RWPE2 (cell line): ENCODE measurements around the gene IRS1.
A peak's percentile ranks its signal among the peaks of the same experiment; 100 is the strongest.

Source experiments
- ATAC-seq: fragments of 200-7000 bp; cut with Tn5 transposase; 3 replicates; pipeline ENCODE4 v1.9.1; 2021; ENCODE audit warnings: low read depth
- DNase-seq: peaks from one replicate; pipeline ENCODE4 v3.0.0-alpha.2; 2020; ENCODE audit warnings: low spot score
- H3K27ac ChIP-seq: fragments of 450-650 bp; 2 replicates; pipeline ENCODE4 v1.5.1; 2017; ENCODE audit warnings: mild to moderate bottlenecking; ENCODE audit not compliant: poor library complexity, severe bottlenecking
- H3K27me3 ChIP-seq: fragments of 250-450 bp; sonication (Bioruptor Pico); 2 replicates; pipeline ENCODE4 v1.5.1; 2021; ENCODE audit warnings: mild to moderate bottlenecking, moderate library complexity; ENCODE audit not compliant: insufficient read depth, poor library complexity, severe bottlenecking
- H3K36me3 ChIP-seq: fragments of 250-450 bp; sonication (Bioruptor Pico); 2 replicates; pipeline ENCODE4 v1.5.1; 2020; ENCODE audit warnings: low read depth, mild to moderate bottlenecking, moderate library complexity
- H3K4me1 ChIP-seq: fragments of 250-450 bp; sonication (Bioruptor Pico); 2 replicates; pipeline ENCODE4 v1.5.1; 2021; ENCODE audit warnings: mild to moderate bottlenecking, moderate library complexity; ENCODE audit not compliant: insufficient read depth, poor library complexity, severe bottlenecking
- H3K4me3 ChIP-seq: fragments of 250-450 bp; sonication (Bioruptor Pico); 2 replicates; pipeline ENCODE4 v1.5.1; 2021; ENCODE audit warnings: mild to moderate bottlenecking, moderate library complexity; ENCODE audit not compliant: severe bottlenecking
- H3K9me3 ChIP-seq: fragments of 250-450 bp; sonication (Bioruptor Pico); 2 replicates; pipeline ENCODE4 v1.5.1; 2021; ENCODE audit warnings: mild to moderate bottlenecking, moderate library complexity; ENCODE audit not compliant: severe bottlenecking
- TF ChIP-seq, protein P1 (sequence below): fragments of 450-650 bp; IDR thresholded peaks from one replicate; pipeline ENCODE4 v1.5.1; 2017; ENCODE audit warnings: mild to moderate bottlenecking, moderate library complexity; ENCODE audit not compliant: poor library complexity, severe bottlenecking

Gene IRS1

DNA sequence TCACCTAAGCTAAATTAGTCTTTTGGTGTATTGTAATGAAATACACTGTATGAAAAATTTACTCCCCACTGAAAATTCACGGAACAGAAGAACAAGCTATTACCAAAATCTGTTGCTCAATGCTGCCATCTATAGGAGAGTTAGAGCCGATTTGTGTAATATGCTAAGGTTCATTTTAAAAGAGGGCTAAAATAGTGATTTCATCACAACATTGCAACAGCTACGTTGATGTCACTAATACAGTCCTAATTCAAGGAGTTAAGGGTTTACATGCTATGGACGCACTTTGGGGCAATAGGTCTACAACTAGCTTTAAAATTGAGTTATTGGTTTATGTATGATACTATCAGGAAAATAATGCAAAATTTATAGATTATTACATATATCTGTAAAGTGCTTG is 3.0 kb upstream of the IRS1 start:
- DNase-seq (no peak), ATAC-seq (no peak)
- Histone ChIP-seq H3K4me1 (peaks cover 8% of the 10 kb centered on the region), H3K27me3 (no peaks in the 10 kb centered on the region), H3K27ac (peak overlapping the region; percentile 93), H3K36me3 (peaks cover 5% of the 10 kb centered on the region), H3K4me3 (no peak overlapping the region), H3K9me3 (no peaks in the 10 kb centered on the region)
- TF ChIP-seq, protein P1, sequence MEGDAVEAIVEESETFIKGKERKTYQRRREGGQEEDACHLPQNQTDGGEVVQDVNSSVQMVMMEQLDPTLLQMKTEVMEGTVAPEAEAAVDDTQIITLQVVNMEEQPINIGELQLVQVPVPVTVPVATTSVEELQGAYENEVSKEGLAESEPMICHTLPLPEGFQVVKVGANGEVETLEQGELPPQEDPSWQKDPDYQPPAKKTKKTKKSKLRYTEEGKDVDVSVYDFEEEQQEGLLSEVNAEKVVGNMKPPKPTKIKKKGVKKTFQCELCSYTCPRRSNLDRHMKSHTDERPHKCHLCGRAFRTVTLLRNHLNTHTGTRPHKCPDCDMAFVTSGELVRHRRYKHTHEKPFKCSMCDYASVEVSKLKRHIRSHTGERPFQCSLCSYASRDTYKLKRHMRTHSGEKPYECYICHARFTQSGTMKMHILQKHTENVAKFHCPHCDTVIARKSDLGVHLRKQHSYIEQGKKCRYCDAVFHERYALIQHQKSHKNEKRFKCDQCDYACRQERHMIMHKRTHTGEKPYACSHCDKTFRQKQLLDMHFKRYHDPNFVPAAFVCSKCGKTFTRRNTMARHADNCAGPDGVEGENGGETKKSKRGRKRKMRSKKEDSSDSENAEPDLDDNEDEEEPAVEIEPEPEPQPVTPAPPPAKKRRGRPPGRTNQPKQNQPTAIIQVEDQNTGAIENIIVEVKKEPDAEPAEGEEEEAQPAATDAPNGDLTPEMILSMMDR: peak; percentile 89

DNA sequence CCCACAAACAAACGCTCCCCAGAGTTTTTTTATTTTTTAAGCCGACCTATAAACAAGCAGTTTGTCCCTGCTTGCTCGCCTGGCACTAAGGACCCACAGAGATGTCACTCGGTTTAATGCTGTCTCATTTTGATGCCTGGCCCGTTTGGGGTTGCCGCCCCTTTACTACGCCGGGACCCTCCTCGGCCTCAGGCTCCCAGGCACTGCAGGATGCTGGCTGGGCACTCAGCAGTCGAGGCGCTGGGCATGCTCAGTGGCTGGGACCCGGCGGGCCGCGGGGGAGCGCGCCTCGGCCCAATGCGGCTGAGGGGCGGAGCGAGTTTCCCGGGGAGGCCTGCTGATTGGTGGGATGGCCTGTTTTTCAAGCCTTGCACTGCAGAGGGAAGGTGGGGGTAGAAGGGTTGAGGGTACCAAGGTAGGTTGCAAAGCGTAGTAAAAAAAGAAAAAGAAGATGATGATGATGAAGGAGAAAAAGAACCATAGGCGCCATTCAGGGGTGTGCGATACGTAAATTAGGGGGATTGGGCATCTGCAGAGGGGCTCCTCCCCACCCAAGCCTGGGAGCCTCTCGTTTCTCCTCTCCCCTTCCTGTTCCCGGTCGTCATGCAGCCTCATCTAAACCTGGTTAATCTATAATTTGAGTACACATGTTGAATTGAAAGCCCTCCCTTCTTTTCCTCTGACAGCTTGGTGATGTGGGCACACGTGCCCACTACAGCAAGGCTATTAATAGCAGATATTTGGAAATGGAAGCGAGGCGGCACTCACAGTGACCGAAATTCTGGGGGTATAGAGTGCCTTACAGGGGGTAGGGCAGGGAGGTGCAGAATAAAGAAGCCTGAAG is 1.5 kb upstream of the IRS1 start:
- no peaks in the 10 kb centered on the region for H3K27me3 ChIP-seq
- DNase-seq (peak; percentile 63), ATAC-seq (peak; percentile 43)
- H3K4me1 ChIP-seq: peaks cover 8% of the 10 kb centered on the region
- TF ChIP-seq, protein P1: no peak
- no peaks in the 10 kb centered on the region for H3K9me3 ChIP-seq
- peak overlapping the region; percentile 63 for H3K4me3 ChIP-seq
- peaks cover 16% of the 10 kb centered on the region for H3K36me3 ChIP-seq
- peak overlapping the region; percentile 93 for H3K27ac ChIP-seq

DNA sequence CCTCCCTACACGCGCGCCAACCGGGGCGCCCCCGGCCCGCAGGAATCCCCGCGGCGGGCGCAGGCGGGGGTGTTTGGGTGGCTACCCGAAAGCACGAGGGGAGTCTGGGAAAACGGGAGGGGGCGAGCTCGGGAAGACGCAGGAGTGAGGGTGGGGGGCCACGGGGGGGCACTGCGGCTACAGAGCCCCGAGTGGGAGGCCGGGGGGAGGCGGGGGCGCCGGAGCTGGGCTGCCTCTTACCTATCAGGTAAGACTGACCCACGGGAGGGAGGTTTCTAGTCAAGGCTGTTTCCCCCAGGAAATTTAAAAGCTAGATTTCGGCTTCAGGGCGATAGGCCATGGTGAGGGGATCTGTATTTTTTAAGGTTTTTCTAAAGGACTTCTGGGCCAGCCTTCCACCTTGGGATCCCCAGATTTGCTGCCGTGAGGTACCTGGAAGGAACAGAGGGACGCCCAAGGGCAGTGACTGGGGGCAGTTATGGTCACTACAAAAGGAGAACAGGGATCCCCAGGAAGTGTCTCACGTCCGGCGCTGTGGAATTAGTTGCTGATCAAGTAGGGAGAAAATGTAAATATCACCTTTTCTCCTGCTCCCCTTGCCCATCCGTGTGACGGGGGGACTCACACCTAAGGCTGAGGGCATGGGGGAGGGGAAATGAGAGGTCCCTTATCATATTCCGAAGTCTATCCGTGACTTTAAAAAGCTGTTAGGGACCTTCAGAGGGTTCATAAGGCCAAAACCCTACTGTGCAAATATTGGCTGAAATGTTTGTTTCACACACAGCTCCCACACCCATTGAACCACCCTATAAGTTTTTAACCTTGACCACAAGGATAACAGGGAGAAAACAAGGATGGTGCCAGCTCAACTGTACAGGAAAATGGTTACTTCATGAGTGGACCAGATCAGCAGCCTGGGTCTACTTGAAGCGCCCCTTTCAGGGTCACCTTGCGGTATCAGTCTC is 638 bp upstream of the IRS1 start:
- H3K9me3 ChIP-seq: no peaks in the 10 kb centered on the region
- TF ChIP-seq, protein P1: peak; percentile 76
- ATAC-seq (0 out of 3 replicates have a peak, but pooled peaks have one; percentile 3), DNase-seq (peak; percentile 71)
- H3K4me3 ChIP-seq: peak overlapping the region; percentile 63
- H3K4me1 ChIP-seq: peaks cover 8% of the 10 kb centered on the region
- no peaks in the 10 kb centered on the region for H3K27me3 ChIP-seq
- H3K27ac ChIP-seq: peak overlapping the region; percentile 93
- peaks cover 24% of the 10 kb centered on the region for H3K36me3 ChIP-seq

DNA sequence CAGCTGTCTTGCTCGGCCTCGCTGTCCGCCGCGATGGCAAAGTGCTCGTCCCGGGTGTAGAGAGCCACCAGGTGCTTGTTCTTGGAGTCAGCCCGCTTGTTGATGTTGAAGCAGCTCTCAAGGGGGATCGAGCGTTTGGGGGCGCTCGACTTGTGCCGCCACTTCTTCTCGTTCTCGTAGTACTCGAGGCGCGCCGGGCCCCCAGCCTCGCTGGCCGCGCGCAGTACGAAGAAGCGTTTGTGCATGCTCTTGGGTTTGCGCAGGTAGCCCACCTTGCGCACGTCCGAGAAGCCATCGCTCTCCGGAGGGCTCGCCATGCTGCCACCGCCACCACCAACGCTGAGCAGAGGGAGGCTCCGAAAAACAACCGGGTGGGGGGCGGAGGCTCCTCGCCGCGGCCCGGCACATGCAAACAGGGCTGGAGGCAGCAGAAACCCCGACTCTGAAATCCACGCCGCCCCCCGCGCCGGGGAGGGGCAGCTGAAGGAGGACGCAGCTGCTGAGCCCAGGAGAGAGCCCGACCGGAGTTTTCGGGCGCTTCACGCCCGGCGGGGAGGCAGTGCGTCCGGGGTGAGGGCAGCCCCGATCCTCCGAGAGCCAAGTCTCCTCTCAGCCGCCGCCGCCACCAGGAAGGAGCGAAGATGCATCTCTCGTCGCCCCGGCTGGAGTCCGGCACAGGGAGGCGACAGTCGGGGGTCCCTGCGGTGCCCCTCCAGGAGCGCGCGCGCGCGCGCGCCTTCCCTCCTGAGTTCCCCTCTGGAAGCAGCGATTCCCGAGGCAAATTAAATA is 1.0 kb downstream of the IRS1 start:
- H3K4me1 ChIP-seq: peaks cover 8% of the 10 kb centered on the region
- no peaks in the 10 kb centered on the region for H3K9me3 ChIP-seq
- peak overlapping the region; percentile 63 for H3K4me3 ChIP-seq
- TF ChIP-seq, protein P1: peak; percentile 40
- H3K27me3 ChIP-seq: no peaks in the 10 kb centered on the region
- ATAC-seq: 0 out of 3 replicates have a peak, but pooled peaks have one; percentile 5
- H3K36me3 ChIP-seq: peaks cover 40% of the 10 kb centered on the region
- DNase-seq: peak; percentile 55
- H3K27ac ChIP-seq: peak overlapping the region; percentile 93
